22Rv1 (cell line): ENCODE data around the gene VPS37B.

Experiments used
- ZFX ChIP-seq: fragments of 450-650 bp; IDR thresholded peaks from 2 replicates; pipeline ENCODE4 v1.6.1; 2017; ENCODE audit warnings: antibody characterized with exemption, borderline replicate concordance
- TF ChIP-seq, protein P1 (sequence below): fragments of 450-650 bp; IDR thresholded peaks from 2 replicates; pipeline ENCODE4 v1.5.1; 2017; ENCODE audit warnings: mild to moderate bottlenecking

DNA sequence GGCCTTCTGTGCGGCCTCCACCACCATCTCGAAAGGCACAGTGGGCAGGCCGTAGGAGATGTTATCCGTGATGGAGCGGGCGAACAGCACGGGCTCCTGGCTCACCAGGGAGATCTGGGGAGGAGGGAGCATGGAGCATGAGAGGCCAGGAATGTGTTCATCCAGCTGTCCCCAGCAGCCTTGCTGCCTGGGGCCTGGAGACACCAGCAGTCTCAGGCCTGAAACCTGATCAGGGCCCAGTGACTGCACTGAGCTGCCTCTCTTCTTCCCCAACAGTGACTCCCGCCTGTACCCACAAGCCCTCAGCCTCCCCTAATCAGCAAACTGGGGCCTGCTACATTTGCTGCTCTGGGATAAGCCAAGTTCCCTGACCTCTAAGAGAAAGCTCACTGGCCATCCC lies 39.4 kb upstream of the VPS37B start:
- TF ChIP-seq, protein P1, sequence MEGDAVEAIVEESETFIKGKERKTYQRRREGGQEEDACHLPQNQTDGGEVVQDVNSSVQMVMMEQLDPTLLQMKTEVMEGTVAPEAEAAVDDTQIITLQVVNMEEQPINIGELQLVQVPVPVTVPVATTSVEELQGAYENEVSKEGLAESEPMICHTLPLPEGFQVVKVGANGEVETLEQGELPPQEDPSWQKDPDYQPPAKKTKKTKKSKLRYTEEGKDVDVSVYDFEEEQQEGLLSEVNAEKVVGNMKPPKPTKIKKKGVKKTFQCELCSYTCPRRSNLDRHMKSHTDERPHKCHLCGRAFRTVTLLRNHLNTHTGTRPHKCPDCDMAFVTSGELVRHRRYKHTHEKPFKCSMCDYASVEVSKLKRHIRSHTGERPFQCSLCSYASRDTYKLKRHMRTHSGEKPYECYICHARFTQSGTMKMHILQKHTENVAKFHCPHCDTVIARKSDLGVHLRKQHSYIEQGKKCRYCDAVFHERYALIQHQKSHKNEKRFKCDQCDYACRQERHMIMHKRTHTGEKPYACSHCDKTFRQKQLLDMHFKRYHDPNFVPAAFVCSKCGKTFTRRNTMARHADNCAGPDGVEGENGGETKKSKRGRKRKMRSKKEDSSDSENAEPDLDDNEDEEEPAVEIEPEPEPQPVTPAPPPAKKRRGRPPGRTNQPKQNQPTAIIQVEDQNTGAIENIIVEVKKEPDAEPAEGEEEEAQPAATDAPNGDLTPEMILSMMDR, result no peak
- TF ChIP-seq ZFX, result no peak
